GM23338 (cell line): ENCODE results near the gene GLRA1.

Source experiments
- CTCF ChIP-seq, 2 experiments: fragments of 200-600 bp in 1 of 2; sonication (generic) in 1 of 2; conservative IDR thresholded peaks; 2 replicates each; pipeline versions ENCODE4 v1.5.1 to v1.6.1; 2016 to 2017; ENCODE audit warnings: antibody characterized with exemption in 2 of 2, low read depth in 2 of 2, mild to moderate bottlenecking in 2 of 2, moderate library complexity in 1 of 2
- EZH2 ChIP-seq: fragments of 200-600 bp; sonication (generic); IDR thresholded peaks from one replicate; pipeline ENCODE4 v1.8.0; 2017; ENCODE audit warnings: antibody characterized with exemption, mild to moderate bottlenecking, low read depth; ENCODE audit not compliant: unreplicated experiment
- POLR2AphosphoS5 ChIP-seq: IDR thresholded peaks from 2 replicates; pipeline ENCODE4 v1.6.1; 2016; ENCODE audit warnings: antibody characterized with exemption, low read depth
- ZNF331 ChIP-seq: fragments of 250-450 bp; sonication (Bioruptor Pico); IDR thresholded peaks from 2 replicates; pipeline ENCODE4 v1.5.0; 2020; ENCODE audit warnings: low read depth, mild to moderate bottlenecking, moderate library complexity

- TF ChIP-seq ZNF331 (CRISPR knock-in tag) (no peak), EZH2 (no peak), CTCF (conservative IDR thresholded peaks at IDR 0.05; ENCODE audit: low read depth in 2 of 2) (no peak), POLR2AphosphoS5 (no peak)
Measured at GRCh38 chr5:151921916-151922315, 2.7 kb downstream of the GLRA1 start.
